Kidney tubule cell (primary cell): Measurements from ENCODE around the gene CYP26B1.

Experiments
- DNase-seq: peaks from one replicate; pipeline ENCODE4 v3.0.0-alpha.2; 2018; ENCODE audit warnings: low spot score

CYP26B1 gene

DNA sequence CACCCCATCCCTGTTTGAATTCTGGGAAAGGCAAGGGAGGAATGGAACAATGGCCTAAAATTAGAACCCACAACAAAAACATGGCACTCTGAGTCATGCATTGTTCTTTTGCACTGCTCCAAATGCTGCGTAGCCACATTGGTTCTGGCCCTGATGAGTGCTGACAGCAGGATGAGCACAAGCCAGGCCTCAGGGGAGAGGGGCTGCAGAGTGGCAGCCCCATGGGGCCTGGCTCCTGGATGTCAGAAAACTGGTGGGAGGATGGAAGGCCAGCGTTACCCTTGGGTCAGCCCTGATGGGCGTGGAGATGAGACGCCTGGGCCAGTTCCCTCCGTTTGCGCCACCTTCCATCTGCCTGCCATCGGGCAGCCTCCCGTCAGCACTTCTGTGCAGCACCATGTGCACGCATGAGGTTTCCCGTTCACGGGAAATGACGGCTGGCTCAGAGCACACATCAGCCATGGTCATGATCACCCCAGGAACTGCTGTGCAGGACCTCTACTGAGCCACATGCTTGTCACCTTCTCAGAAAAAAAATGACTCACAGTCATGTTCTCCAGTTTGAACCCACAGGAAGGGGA is 65.6 kb downstream of the CYP26B1 start:
- no peak for DNase-seq

- DNase-seq: no peak
These were observed 66.2 kb downstream of the CYP26B1 start for GRCh38 chr2:72081451-72081850.

DNA sequence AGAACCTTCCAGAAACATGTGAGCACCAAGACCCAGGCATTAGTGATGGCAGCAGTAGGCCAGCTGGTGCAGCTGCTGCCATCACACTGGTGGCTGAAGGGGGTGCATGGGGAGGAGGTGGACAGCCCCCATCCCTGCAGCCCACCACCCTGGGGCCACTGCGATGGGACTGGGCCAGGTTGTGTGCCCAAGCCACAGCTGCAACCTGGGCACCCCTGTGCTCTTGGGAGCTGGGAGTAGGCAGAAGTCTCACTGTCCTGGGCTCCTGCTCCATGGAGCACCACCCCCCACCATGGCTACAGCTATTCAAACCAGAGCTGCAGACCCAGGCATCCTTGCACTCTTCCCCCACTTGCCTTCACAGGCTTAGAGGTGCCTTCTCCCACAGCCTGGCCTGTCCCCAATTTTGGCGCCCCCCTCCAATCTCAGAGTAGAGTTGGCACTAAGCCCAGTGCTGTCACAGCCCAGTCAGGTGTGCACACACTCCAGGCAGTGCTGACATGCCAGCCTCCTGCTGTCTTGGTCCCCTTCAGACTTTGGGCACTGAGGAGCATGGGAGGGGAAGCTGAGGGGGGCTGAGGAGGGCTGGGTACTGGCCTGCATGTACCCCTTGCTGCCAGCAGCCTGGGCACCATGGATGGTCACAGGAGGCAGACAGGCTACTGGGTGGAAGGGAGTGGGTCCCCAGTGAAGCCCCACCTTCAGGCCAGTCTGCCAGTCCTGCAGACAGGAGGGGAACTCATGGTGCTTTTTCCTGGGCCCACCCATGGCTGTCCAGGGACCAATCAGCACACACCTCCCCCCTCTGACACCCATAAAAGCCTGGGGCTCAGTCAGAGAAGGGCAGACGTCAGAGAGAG is 67.1 kb downstream of the CYP26B1 start:
- DNase-seq: no peak
